ENCODE measurements around the gene ATMIN. TPM values are rescaled to one million over a fixed set of nuclear protein-coding genes. Genes with fewer than 3 reads are reported as not detected.
A peak's percentile ranks its signal among the peaks of the same experiment; 100 is the strongest.

Gene ATMIN
- total RNA-seq, 1 experiment from 2014 or later, result 46.7 TPM

GRCh38 chr16:81008505-81008789 lies 27.2 kb upstream of the ATMIN start:
- no peaks in the 10 kb centered on the region for H3K27me3 ChIP-seq (ENCODE audit: insufficient read depth, low read length)
- H3K9me2 ChIP-seq (ENCODE audit: insufficient read depth), result no peaks in the 10 kb centered on the region
- no peak overlapping the region for H2AFZ ChIP-seq (ENCODE audit: low read depth, low read length, poor library complexity, severe bottlenecking)
- peak overlapping the region; percentile 97 for H3K27ac ChIP-seq (ENCODE audit: low read depth, low read length)
- H3K9me3 ChIP-seq (ENCODE audit: control insufficient read depth in 1 of 2, insufficient read depth in 1 of 2, low read depth in 1 of 2, low read length in 2 of 2), result no peaks in the 10 kb centered on the region
- no TSS peak for BruUV-seq (replicated peaks)
- peaks cover 86% of the 10 kb centered on the region for H3K79me2 ChIP-seq (ENCODE audit: insufficient read depth, low read length)
- no peak for ATAC-seq
- peaks cover 9 to 15% of the 10 kb centered on the region in 2 experiments; a peak in 3 of 4 replicates for H3K36me3 ChIP-seq (ENCODE audit: control insufficient read depth in 1 of 2, insufficient read depth in 2 of 2, low read length in 2 of 2)
- TF ChIP-seq ZBTB33 (IDR thresholded peaks at IDR 0.05; ENCODE audit: extremely low read depth, insufficient replicate concordance, low read length) (no peak), TCF7L2 (IDR thresholded peaks at IDR 0.05; ENCODE audit: borderline replicate concordance, extremely low read depth, insufficient read depth, insufficient read length) (no peak), SP1 (IDR thresholded peaks at IDR 0.05; ENCODE audit: low read depth) (no peak), EZH2phosphoT487 (IDR thresholded peaks at IDR 0.05; ENCODE audit: borderline replicate concordance) (no peak), RAD21 (IDR thresholded peaks at IDR 0.05; ENCODE audit: low read depth) (no peak), SIN3A (IDR thresholded peaks at IDR 0.05; ENCODE audit: low read depth) (no peak), POLR2AphosphoS5 (IDR thresholded peaks at IDR 0.05; ENCODE audit: low read depth, low read length) (no peak), YY1 (IDR thresholded peaks at IDR 0.05; ENCODE audit: extremely low read depth, insufficient replicate concordance, low read depth, low read length) (no peak), CBX3 (IDR thresholded peaks at IDR 0.05; ENCODE audit: low read depth) (no peak), ZFX (IDR thresholded peaks at IDR 0.05) (no peak), EZH2 (IDR thresholded peaks at IDR 0.05) (no peak)
- DNase-seq (ENCODE audit: low read depth, low spot score), result no peak
- CTCF ChIA-PET, result no interaction called here
- H3K4me3 ChIP-seq (replicated peaks in 1 of 2; ENCODE audit: low read depth in 1 of 2, low read length in 2 of 2), result peak overlapping the region; percentile 53 to 93
- POLR2A ChIA-PET, result no interaction called here
- H3K4me2 ChIP-seq (ENCODE audit: low read length), result peak overlapping the region; percentile 83
- peaks cover 16 to 26% of the 10 kb centered on the region in 2 experiments for H3K4me1 ChIP-seq (ENCODE audit: control insufficient read depth in 1 of 2, insufficient read depth in 2 of 2, low read length in 2 of 2)
- intact Hi-C loops (cut with micrococcal nuclease), result loop anchor here (5.0 to 10.0 kb wide), 2 partner anchors 134 to 186 kb away; no protein-coding TSS in a partner anchor
- peaks cover 19% of the 10 kb centered on the region; the same call in 1 of the 2 replicates for H4K20me1 ChIP-seq (ENCODE audit: insufficient read depth)
- RAD21 ChIA-PET (ENCODE audit: low non-redundant PET in 1 of 2, low total read pairs in 2 of 2, uncharacterized antibody in 2 of 2, unreplicated experiment in 2 of 2), result no interaction called here
- H3K9ac ChIP-seq (ENCODE audit: low read length), result peak overlapping the region; percentile 95

Data from HCT116 (cell line).